SU-DHL-6 (cell line): ENCODE measurements around the gene OR6S1.

Source experiments
- H2AFZ ChIP-seq: fragments of 200-600 bp; sonication (generic); 2 replicates; pipeline ENCODE4 v1.6.1; 2014; ENCODE audit warnings: low read depth, mild to moderate bottlenecking, moderate library complexity, mixed read lengths, antibody characterized with exemption, low read length; ENCODE audit not compliant: severe bottlenecking
- H3F3A ChIP-seq: fragments of 200-600 bp; shearing (Covaris generic); 2 replicates; pipeline ENCODE4 v1.6.0; 2016; ENCODE audit warnings: antibody characterized with exemption, mild to moderate bottlenecking; ENCODE audit not compliant: insufficient read depth
- H3K27ac ChIP-seq: fragments of 200-600 bp; sonication (generic); 2 replicates; pipeline ENCODE4 v1.5.1; 2016; ENCODE audit warnings: low read depth, mild to moderate bottlenecking, low read length, moderate library complexity, mixed read lengths
- H3K27me3 ChIP-seq: fragments of 200-600 bp; sonication (generic), shearing (Covaris generic); 2 replicates; pipeline ENCODE4 v1.6.0; 2014; ENCODE audit warnings: mild to moderate bottlenecking, low read length
- H3K36me3 ChIP-seq: fragments of 200-600 bp; sonication (generic); 2 replicates; pipeline ENCODE4 v1.6.1; 2014; ENCODE audit warnings: mild to moderate bottlenecking, low read length, mixed read lengths
- H3K4me2 ChIP-seq: fragments of 300-600, 200-600 bp; shearing (Covaris generic), sonication (generic); 2 replicates; pipeline ENCODE4 v1.6.0; 2014; ENCODE audit warnings: low read length, low read depth, mild to moderate bottlenecking; ENCODE audit not compliant: poor library complexity, severe bottlenecking
- H3K4me3 ChIP-seq: fragments of 200-600 bp; sonication (generic); 2 replicates; pipeline ENCODE4 v1.5.1; 2014; ENCODE audit warnings: antibody characterized with exemption, low read length, mild to moderate bottlenecking, mixed read lengths; ENCODE audit not compliant: insufficient read depth, poor library complexity, severe bottlenecking
- H3K79me2 ChIP-seq: fragments of 200-600 bp; sonication (generic); 2 replicates; pipeline ENCODE4 v1.6.1; 2014; ENCODE audit warnings: mild to moderate bottlenecking, low read length, moderate library complexity; ENCODE audit not compliant: insufficient read depth
- H3K9ac ChIP-seq: fragments of 200-600 bp; sonication (generic); 2 replicates; pipeline ENCODE4 v1.7.0; 2014; ENCODE audit warnings: mild to moderate bottlenecking, low read length
- H3K9me2 ChIP-seq: fragments of 200-600 bp; sonication (generic); replicated peaks from 2 replicates; pipeline ENCODE4 v1.6.1; 2014; ENCODE audit warnings: low read length; ENCODE audit not compliant: insufficient read depth
- H3K9me3 ChIP-seq: fragments of 200-600 bp; sonication (generic); 2 replicates; pipeline ENCODE4 v1.6.1; 2014; ENCODE audit warnings: low read length, mixed read lengths; ENCODE audit not compliant: insufficient read depth
- H4K20me1 ChIP-seq: fragments of 200-600 bp; sonication (generic); 2 replicates; pipeline ENCODE4 v1.6.1; 2014; ENCODE audit warnings: low read depth, mild to moderate bottlenecking, antibody characterized with exemption, low read length, moderate library complexity, mixed read lengths
- CTCF ChIP-seq: fragments of 200-600 bp; sonication (generic); IDR thresholded peaks from one replicate; pipeline ENCODE4 v1.5.1; 2017; ENCODE audit warnings: antibody characterized with exemption, mild to moderate bottlenecking, low read length, moderate library complexity; ENCODE audit not compliant: insufficient read depth, poor library complexity, severe bottlenecking
- EZH2phosphoT487 ChIP-seq: fragments of 200-600 bp; sonication (generic), shearing (Covaris generic); conservative IDR thresholded peaks from 2 replicates; pipeline ENCODE4 v1.6.1; 2018; ENCODE audit warnings: mild to moderate bottlenecking, antibody characterized with exemption, low read length, moderate library complexity, mixed read lengths

The OR6S1 gene

GRCh38 chr14:20632448-20632830 lies 9.1 kb downstream of the OR6S1 start:
- no peaks in the 10 kb centered on the region for H3K79me2 ChIP-seq
- no peak overlapping the region for H3K4me2 ChIP-seq
- H3K9me2 ChIP-seq, result no peaks in the 10 kb centered on the region
- no peaks in the 10 kb centered on the region for H3F3A ChIP-seq
- H3K9me3 ChIP-seq, result no peaks in the 10 kb centered on the region
- H3K36me3 ChIP-seq, result no peaks in the 10 kb centered on the region
- H3K9ac ChIP-seq, result no peak overlapping the region
- H3K27me3 ChIP-seq, result no peaks in the 10 kb centered on the region
- no peak overlapping the region for H2AFZ ChIP-seq
- H3K4me3 ChIP-seq, result no peak overlapping the region
- TF ChIP-seq EZH2phosphoT487 (no peak), CTCF (no peak)
- no peaks in the 10 kb centered on the region for H4K20me1 ChIP-seq
- H3K27ac ChIP-seq, result no peak overlapping the region

DNA sequence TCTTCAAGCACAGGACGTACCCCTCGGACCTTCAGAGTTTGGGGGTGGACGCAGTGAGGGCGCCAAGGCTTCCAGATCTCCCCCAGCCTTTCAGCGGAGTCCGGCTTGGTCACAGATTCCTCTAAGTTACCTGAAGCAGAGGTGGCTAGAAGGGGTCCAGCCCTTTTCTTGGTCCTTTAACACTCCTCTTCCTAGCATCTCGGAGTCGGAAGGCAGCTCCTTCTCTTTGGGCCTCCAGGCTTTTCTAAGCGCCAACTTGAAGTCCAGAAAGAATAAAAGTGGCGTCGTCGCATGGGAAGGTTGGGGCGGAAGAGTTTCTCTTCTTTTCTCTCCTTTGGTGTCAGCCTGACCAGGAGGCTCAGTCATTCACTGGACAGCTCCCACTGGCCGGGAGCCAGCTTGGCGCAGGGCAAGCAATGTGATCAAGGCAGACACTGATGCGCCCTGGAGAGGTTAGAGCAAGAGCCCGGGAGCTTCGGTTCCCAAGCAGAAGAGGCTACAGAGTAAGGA lies 9.6 kb downstream of the OR6S1 start:
- H3K27me3 ChIP-seq, result no peaks in the 10 kb centered on the region

GRCh38 chr14:20631023-20631879 lies 10.2 kb downstream of the OR6S1 start:
- Histone ChIP-seq H4K20me1 (no peaks in the 10 kb centered on the region), H3K27ac (no peak overlapping the region), H3K9ac (no peak overlapping the region), H2AFZ (no peak overlapping the region), H3F3A (no peaks in the 10 kb centered on the region), H3K4me3 (no peak overlapping the region), H3K9me3 (no peaks in the 10 kb centered on the region), H3K4me2 (no peak overlapping the region), H3K27me3 (no peaks in the 10 kb centered on the region), H3K36me3 (no peaks in the 10 kb centered on the region), H3K9me2 (no peaks in the 10 kb centered on the region), H3K79me2 (no peaks in the 10 kb centered on the region)
- TF ChIP-seq CTCF (no peak), EZH2phosphoT487 (no peak)

More for the DNA sequence above, 9.6 kb downstream of the OR6S1 start:
- Histone ChIP-seq H3F3A (no peaks in the 10 kb centered on the region), H3K79me2 (no peaks in the 10 kb centered on the region), H4K20me1 (no peaks in the 10 kb centered on the region), H3K9ac (no peak overlapping the region), H2AFZ (no peak overlapping the region), H3K9me2 (no peaks in the 10 kb centered on the region), H3K4me2 (no peak overlapping the region), H3K27ac (no peak overlapping the region), H3K4me3 (no peak overlapping the region), H3K9me3 (no peaks in the 10 kb centered on the region), H3K36me3 (no peaks in the 10 kb centered on the region)
- TF ChIP-seq CTCF (no peak), EZH2phosphoT487 (no peak)
